Chondrocyte (in vitro differentiated cells): ENCODE results near the gene C2CD3. TPM values are rescaled to one million over a fixed set of nuclear protein-coding genes. Genes with fewer than 3 reads are reported as not detected.
A peak's percentile ranks its signal among the peaks of the same experiment; 100 is the strongest.

Source experiments
- DNase-seq: peaks from one replicate; pipeline ENCODE4 v3.0.0; 2021; ENCODE audit warnings: mixed read lengths, low spot score
- H3K27ac Mint-ChIP-seq: one replicate; pipeline ENCODE4 v1.8.0; 2021; ENCODE audit warnings: mild to moderate bottlenecking, moderate library complexity, mixed read lengths; ENCODE audit not compliant: unreplicated experiment
- H3K27me3 Mint-ChIP-seq: 2 replicates; pipeline ENCODE4 v1.8.0; 2021; ENCODE audit warnings: low read depth, mixed read lengths
- H3K36me3 Mint-ChIP-seq: 2 replicates; pipeline ENCODE4 v1.8.0; 2021; ENCODE audit warnings: low read depth, mixed read lengths
- H3K4me1 Mint-ChIP-seq: 2 replicates; pipeline ENCODE4 v1.8.0; 2021; ENCODE audit warnings: low read depth, mild to moderate bottlenecking, mixed read lengths
- H3K4me3 Mint-ChIP-seq: one replicate; pipeline ENCODE4 v1.8.0; 2021; ENCODE audit warnings: mild to moderate bottlenecking, moderate library complexity, mixed read lengths; ENCODE audit not compliant: unreplicated experiment
- H3K9me3 Mint-ChIP-seq: 2 replicates; pipeline ENCODE4 v1.8.0; 2021; ENCODE audit warnings: low read depth, mixed read lengths
- CTCF ChIP-seq: fragments of 200-600 bp; sonication (generic); IDR thresholded peaks from 2 replicates; pipeline ENCODE4 v1.5.0; 2021; ENCODE audit warnings: antibody characterized with exemption, mild to moderate bottlenecking, moderate library complexity
- total RNA-seq: library from RNA; stranded (reverse); gene quantifications from 3 replicates; pipeline ENCODE4 v1.2.1, GENCODE V29; 2021

Gene C2CD3
- total RNA-seq, 1 donor from 2014 or later = 14.7 TPM

- DNase-seq = no peak
- TF ChIP-seq CTCF = no peak
- H3K27me3 Mint-ChIP-seq = no peaks in the 10 kb centered on the region
- no peak overlapping the region for H3K4me3 Mint-ChIP-seq
- H3K27ac Mint-ChIP-seq = no peak overlapping the region
- H3K4me1 Mint-ChIP-seq = no peaks in the 10 kb centered on the region
- no peaks in the 10 kb centered on the region for H3K36me3 Mint-ChIP-seq
- H3K9me3 Mint-ChIP-seq = no peaks in the 10 kb centered on the region
Measured at GRCh38 chr11:73996161-73996747, 174.5 kb downstream of the C2CD3 start.

GRCh38 chr11:73995731-73996130, 175.1 kb downstream of the C2CD3 start:
- no peaks in the 10 kb centered on the region for H3K27me3 Mint-ChIP-seq
- H3K9me3 Mint-ChIP-seq = no peaks in the 10 kb centered on the region
- no peak overlapping the region for H3K4me3 Mint-ChIP-seq
- no peak overlapping the region for H3K27ac Mint-ChIP-seq
- H3K4me1 Mint-ChIP-seq = no peaks in the 10 kb centered on the region
- TF ChIP-seq CTCF = no peak
- H3K36me3 Mint-ChIP-seq = no peaks in the 10 kb centered on the region
- DNase-seq = no peak

GRCh38 chr11:73995247-73995646, 175.6 kb downstream of the C2CD3 start:
- no peak overlapping the region for H3K27ac Mint-ChIP-seq
- H3K36me3 Mint-ChIP-seq = no peaks in the 10 kb centered on the region
- no peaks in the 10 kb centered on the region for H3K4me1 Mint-ChIP-seq
- TF ChIP-seq CTCF = no peak
- no peak overlapping the region for H3K4me3 Mint-ChIP-seq
- no peaks in the 10 kb centered on the region for H3K27me3 Mint-ChIP-seq
- DNase-seq = no peak
- no peaks in the 10 kb centered on the region for H3K9me3 Mint-ChIP-seq

- H3K9me3 Mint-ChIP-seq = no peaks in the 10 kb centered on the region
- no peaks in the 10 kb centered on the region for H3K27me3 Mint-ChIP-seq
- H3K36me3 Mint-ChIP-seq = no peaks in the 10 kb centered on the region
- DNase-seq = peak; percentile 24
- no peak overlapping the region for H3K4me3 Mint-ChIP-seq
- TF ChIP-seq CTCF = no peak
- H3K4me1 Mint-ChIP-seq = no peaks in the 10 kb centered on the region
- no peak overlapping the region for H3K27ac Mint-ChIP-seq
Measured at GRCh38 chr11:73991471-73992006, 179.3 kb downstream of the C2CD3 start.

- no peak for TF ChIP-seq CTCF
Measured at GRCh38 chr11:73990730-73991129, 180.1 kb downstream of the C2CD3 start.

More at GRCh38 chr11:73990730-73991129, 180.1 kb downstream of the C2CD3 start:
- H3K9me3 Mint-ChIP-seq = no peaks in the 10 kb centered on the region
- H3K4me1 Mint-ChIP-seq = no peaks in the 10 kb centered on the region
- no peak overlapping the region for H3K27ac Mint-ChIP-seq
- no peak overlapping the region for H3K4me3 Mint-ChIP-seq
- H3K36me3 Mint-ChIP-seq = no peaks in the 10 kb centered on the region
- DNase-seq = no peak
- H3K27me3 Mint-ChIP-seq = no peaks in the 10 kb centered on the region
